SK-N-SH (cell line): ENCODE measurements around the gene AFF3. TPM values are rescaled to one million over a fixed set of nuclear protein-coding genes. Genes with fewer than 3 reads are reported as not detected.

Experiments used
- CTCF ChIA-PET: fragments of 300-600, 350-600 bp; formaldehyde crosslinking; extraction: SDS; loops from one replicate; lab custom pipeline; 2021; lab: Yijun Ruan, JAX
- POLR2A ChIA-PET: fragments of 350-600 bp; sonication (Branson Sonifier 250); formaldehyde crosslinking; extraction: SDS; loops from one replicate; lab custom pipeline; 2020; ENCODE audit warnings: antibody characterized with exemption, inconsistent platforms; lab: Yijun Ruan, JAX
- DNase-seq: peaks from one replicate; pipeline ENCODE4 v3.0.0; 2012
- H2AFZ ChIP-seq: fragments of 200-600 bp; sonication (generic); 2 replicates; pipeline ENCODE4 v1.8.1; 2016; ENCODE audit warnings: antibody characterized with exemption, mild to moderate bottlenecking, low read depth
- H3F3A ChIP-seq: fragments of 200-600 bp; sonication (generic); replicated peaks from 2 replicates; pipeline ENCODE3; 2016; ENCODE audit warnings: antibody characterized with exemption, mild to moderate bottlenecking; ENCODE audit not compliant: insufficient read depth
- H3K27ac ChIP-seq, 2 experiments: fragments of 200-500 bp in 1 of 2; fragments of 200-600 bp in 1 of 2; sonication (Bioruptor generic) in 1 of 2; sonication (generic), shearing (Covaris generic) in 1 of 2; 2 replicates each; pipeline versions ENCODE4 v1.5.1 to v1.6.1; 2014 to 2016; ENCODE audit warnings: low read depth in 2 of 2, inconsistent platforms in 1 of 2, low read length in 1 of 2, mild to moderate bottlenecking in 1 of 2, mixed read lengths in 1 of 2
- H3K27me3 ChIP-seq: fragments of 200-600 bp; sonication (generic), shearing (Covaris generic); 2 replicates; pipeline ENCODE4 v1.6.1; 2016; ENCODE audit warnings: mixed run types; ENCODE audit not compliant: insufficient read depth
- H3K36me3 ChIP-seq, 2 experiments: fragments of 200-500 bp in 1 of 2; fragments of 200-600 bp in 1 of 2; sonication (Bioruptor generic) in 1 of 2; sonication (generic) in 1 of 2; replicated peaks in 1 of 2; 2 replicates each; pipeline versions ENCODE3 to v1.5.1; 2014 to 2016; ENCODE audit warnings: low read length in 1 of 2, mild to moderate bottlenecking in 1 of 2; ENCODE audit not compliant: insufficient read depth in 2 of 2, control insufficient read depth in 1 of 2
- H3K4me1 ChIP-seq, 2 experiments: fragments of 200-500 bp in 1 of 2; fragments of 200-600 bp in 1 of 2; sonication (Bioruptor generic) in 1 of 2; sonication (generic), shearing (Covaris generic) in 1 of 2; 2 replicates each; pipeline versions ENCODE4 v1.5.1 to v1.6.1; 2014 to 2016; ENCODE audit warnings: low read depth in 1 of 2, low read length in 1 of 2, mixed run types in 1 of 2; ENCODE audit not compliant: insufficient read depth in 2 of 2, control insufficient read depth in 1 of 2
- H3K4me2 ChIP-seq: fragments of 200-600 bp; sonication (generic), shearing (Covaris generic); 2 replicates; pipeline ENCODE4 v1.6.1; 2017; ENCODE audit warnings: mixed run types
- H3K4me3 ChIP-seq, 2 experiments: fragments of 200-500 bp in 1 of 2; fragments of 200-600 bp in 1 of 2; sonication (Bioruptor generic) in 1 of 2; sonication (generic), shearing (Covaris generic) in 1 of 2; 2 replicates each; pipeline versions ENCODE4 v1.5.1 to v1.8.1; 2014 to 2016; ENCODE audit warnings: low read depth in 2 of 2, inconsistent platforms in 1 of 2, low read length in 1 of 2, mild to moderate bottlenecking in 1 of 2, mixed read lengths in 1 of 2, moderate library complexity in 1 of 2
- H3K79me2 ChIP-seq: fragments of 200-600 bp; sonication (generic); 2 replicates; pipeline ENCODE4 v1.8.1; 2017; ENCODE audit warnings: mild to moderate bottlenecking; ENCODE audit not compliant: insufficient read depth
- H3K9ac ChIP-seq: fragments of 200-600 bp; sonication (generic); 2 replicates; pipeline ENCODE4 v1.6.1; 2017; ENCODE audit warnings: mixed run types
- H3K9me2 ChIP-seq: fragments of 200-600 bp; sonication (generic); 2 replicates; pipeline ENCODE4 v1.6.1; 2017; ENCODE audit warnings: mixed run types
- H3K9me3 ChIP-seq: fragments of 200-600 bp; sonication (generic); 2 replicates; pipeline ENCODE4 v1.6.1; 2017; ENCODE audit warnings: mixed run types, mild to moderate bottlenecking, moderate library complexity
- H4K20me1 ChIP-seq: fragments of 200-600 bp; sonication (generic); 2 replicates; pipeline ENCODE4 v1.6.1; 2017; ENCODE audit warnings: mild to moderate bottlenecking, mixed run types; ENCODE audit not compliant: insufficient read depth
- CHD2 ChIP-seq: fragments of 150-350 bp; IDR thresholded peaks from 2 replicates; pipeline ENCODE4 v1.6.1; 2018; ENCODE audit warnings: low read length; ENCODE audit not compliant: partially characterized antibody
- ELF1 ChIP-seq: IDR thresholded peaks from 2 replicates; pipeline ENCODE4 v1.4.0; 2012
- EP300 ChIP-seq, 2 experiments: IDR thresholded peaks; 2 replicates each; pipeline versions ENCODE4 v1.4.0 to v1.6.1; 2012; ENCODE audit warnings: borderline replicate concordance in 1 of 2, low read depth in 1 of 2, low read length in 1 of 2
- EZH2phosphoT487 ChIP-seq: fragments of 200-600 bp; sonication (generic); IDR thresholded peaks from 2 replicates; pipeline ENCODE4 v1.6.1; 2017; ENCODE audit warnings: low read depth, mixed run types, mild to moderate bottlenecking, antibody characterized with exemption, moderate library complexity, borderline replicate concordance
- FOSL2 ChIP-seq: IDR thresholded peaks from 2 replicates; pipeline ENCODE4 v1.4.0; 2012; ENCODE audit warnings: low read depth, mild to moderate bottlenecking, moderate library complexity, borderline replicate concordance
- FOXM1 ChIP-seq: IDR thresholded peaks from 2 replicates; pipeline ENCODE4 v1.4.0; 2012; ENCODE audit warnings: low read depth, mild to moderate bottlenecking
- MAX ChIP-seq: IDR thresholded peaks from 2 replicates; pipeline ENCODE4 v1.4.0; 2012; ENCODE audit warnings: low read depth
- NFIC ChIP-seq: IDR thresholded peaks from 2 replicates; pipeline ENCODE4 v1.4.0; 2012; ENCODE audit warnings: borderline replicate concordance
- PBX3 ChIP-seq: IDR thresholded peaks from 2 replicates; pipeline ENCODE4; 2012
- RAD21 ChIP-seq: IDR thresholded peaks from 2 replicates; pipeline ENCODE4 v1.6.1; 2012; ENCODE audit warnings: mild to moderate bottlenecking, low read length
- RCOR1 ChIP-seq: fragments of 150-350 bp; IDR thresholded peaks from 2 replicates; pipeline ENCODE4 v1.6.1; 2017; ENCODE audit warnings: antibody characterized with exemption, low read length
- SMC3 ChIP-seq: IDR thresholded peaks from 2 replicates; pipeline ENCODE4 v1.6.1; 2012; ENCODE audit warnings: low read depth, low read length, improper control_type of control experiment
- TAF1 ChIP-seq: IDR thresholded peaks from 2 replicates; pipeline ENCODE4 v1.6.1; 2012; ENCODE audit warnings: low read depth, mild to moderate bottlenecking, low read length, moderate library complexity, borderline replicate concordance
- TCF12 ChIP-seq: IDR thresholded peaks from 2 replicates; pipeline ENCODE4 v1.4.0; 2012
- USF1 ChIP-seq: IDR thresholded peaks from 2 replicates; pipeline ENCODE4 v1.4.0; 2012; ENCODE audit warnings: low read depth, borderline replicate concordance
- USF2 ChIP-seq: fragments of 150-350 bp; IDR thresholded peaks from 2 replicates; pipeline ENCODE4 v1.6.1; 2017; ENCODE audit warnings: antibody characterized with exemption, low read length, low read depth, borderline replicate concordance
- YY1 ChIP-seq: IDR thresholded peaks from 2 replicates; pipeline ENCODE4 v1.4.0; 2012; ENCODE audit warnings: low read depth, mild to moderate bottlenecking
- WGBS: methylation state at CpG from one replicate; pipeline ENCODE4 v1.1.6; 2017; ENCODE audit warnings: low lambda C conversion rate; 5-methylcytosine and 5-hydroxymethylcytosine counted together
- polyA plus RNA-seq, 3 experiments: library from polyadenylated mRNA; depleted of rRNA; stranded (reverse); fragments of >200 nt; gene quantifications; 2 replicates each; pipeline ENCODE4 v1.2.3, GENCODE V29; 2012
- TF ChIP-seq, protein P1 (sequence below): IDR thresholded peaks from 2 replicates; pipeline ENCODE4 v1.6.1; 2012; ENCODE audit warnings: mild to moderate bottlenecking, low read depth, low read length, moderate library complexity

The AFF3 gene
- polyA plus RNA-seq, 1 of the 3 experiments (the other 2 are of a cell fraction): 0.36 TPM

GRCh38 chr2:99857867-99858444, 284.4 kb downstream of the AFF3 start:
- CTCF ChIA-PET: interaction anchor here (1.2 to 1.8 kb wide), 2 partner anchors 11 to 16 kb away, joined by 3 to 5 read pairs; no protein-coding TSS in a partner anchor
- DNase-seq: no peak
- Histone ChIP-seq H4K20me1 (no peaks in the 10 kb centered on the region), H3K9ac (no peak overlapping the region), H3K36me3 (no peaks in the 10 kb centered on the region), H3K9me2 (no peaks in the 10 kb centered on the region), H3F3A (no peaks in the 10 kb centered on the region), H3K4me2 (no peak overlapping the region), H2AFZ (no peak overlapping the region), H3K4me1 (peaks cover 4% of the 10 kb centered on the region in 2 experiments; a peak in 3 of 4 replicates), H3K79me2 (no peaks in the 10 kb centered on the region), H3K27ac (no peak overlapping the region), H3K9me3 (no peaks in the 10 kb centered on the region), H3K27me3 (no peaks in the 10 kb centered on the region), H3K4me3 (no peak overlapping the region)
- 61% methylated on average over 4 of the region's 4 CpGs for WGBS
- POLR2A ChIA-PET: no interaction called here
- TF ChIP-seq FOXM1 (no peak), PBX3 (no peak), RAD21 (no peak), YY1 (no peak), TCF12 (no peak), USF2 (no peak), EZH2phosphoT487 (no peak), TAF1 (no peak), RCOR1 (no peak), SMC3 (no peak), FOSL2 (no peak), NFIC (no peak), CHD2 (no peak), ELF1 (no peak), EP300 (IDR thresholded peaks at IDR 0.05; ENCODE audit: borderline replicate concordance in 1 of 2, low read depth in 1 of 2, low read length in 1 of 2) (no peak), MAX (no peak), USF1 (no peak)
- TF ChIP-seq, protein P1, sequence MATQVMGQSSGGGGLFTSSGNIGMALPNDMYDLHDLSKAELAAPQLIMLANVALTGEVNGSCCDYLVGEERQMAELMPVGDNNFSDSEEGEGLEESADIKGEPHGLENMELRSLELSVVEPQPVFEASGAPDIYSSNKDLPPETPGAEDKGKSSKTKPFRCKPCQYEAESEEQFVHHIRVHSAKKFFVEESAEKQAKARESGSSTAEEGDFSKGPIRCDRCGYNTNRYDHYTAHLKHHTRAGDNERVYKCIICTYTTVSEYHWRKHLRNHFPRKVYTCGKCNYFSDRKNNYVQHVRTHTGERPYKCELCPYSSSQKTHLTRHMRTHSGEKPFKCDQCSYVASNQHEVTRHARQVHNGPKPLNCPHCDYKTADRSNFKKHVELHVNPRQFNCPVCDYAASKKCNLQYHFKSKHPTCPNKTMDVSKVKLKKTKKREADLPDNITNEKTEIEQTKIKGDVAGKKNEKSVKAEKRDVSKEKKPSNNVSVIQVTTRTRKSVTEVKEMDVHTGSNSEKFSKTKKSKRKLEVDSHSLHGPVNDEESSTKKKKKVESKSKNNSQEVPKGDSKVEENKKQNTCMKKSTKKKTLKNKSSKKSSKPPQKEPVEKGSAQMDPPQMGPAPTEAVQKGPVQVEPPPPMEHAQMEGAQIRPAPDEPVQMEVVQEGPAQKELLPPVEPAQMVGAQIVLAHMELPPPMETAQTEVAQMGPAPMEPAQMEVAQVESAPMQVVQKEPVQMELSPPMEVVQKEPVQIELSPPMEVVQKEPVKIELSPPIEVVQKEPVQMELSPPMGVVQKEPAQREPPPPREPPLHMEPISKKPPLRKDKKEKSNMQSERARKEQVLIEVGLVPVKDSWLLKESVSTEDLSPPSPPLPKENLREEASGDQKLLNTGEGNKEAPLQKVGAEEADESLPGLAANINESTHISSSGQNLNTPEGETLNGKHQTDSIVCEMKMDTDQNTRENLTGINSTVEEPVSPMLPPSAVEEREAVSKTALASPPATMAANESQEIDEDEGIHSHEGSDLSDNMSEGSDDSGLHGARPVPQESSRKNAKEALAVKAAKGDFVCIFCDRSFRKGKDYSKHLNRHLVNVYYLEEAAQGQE: no peak
